Type B pancreatic cell (in vitro differentiated cells): Measurements from ENCODE around the gene CFDP1. TPM values are rescaled to one million over a fixed set of nuclear protein-coding genes. Genes with fewer than 3 reads are reported as not detected.

Experiments used
- DNase-seq: peaks from one replicate; pipeline ENCODE4 v3.0.0; 2021; ENCODE audit warnings: mixed read lengths; ENCODE audit not compliant: unreplicated experiment; ENCODE audit errors: extremely low spot score
- H3K27ac Mint-ChIP-seq: 2 replicates; pipeline ENCODE4 v1.8.0; 2021; ENCODE audit warnings: mild to moderate bottlenecking, mixed read lengths
- H3K27me3 Mint-ChIP-seq: 2 replicates; pipeline ENCODE4 v1.8.0; 2021; ENCODE audit warnings: mixed read lengths
- H3K36me3 Mint-ChIP-seq: 2 replicates; pipeline ENCODE4 v1.8.0; 2021; ENCODE audit warnings: mixed read lengths
- H3K4me1 Mint-ChIP-seq: one replicate; pipeline ENCODE4 v1.8.0; 2021; ENCODE audit warnings: mixed read lengths; ENCODE audit not compliant: unreplicated experiment
- H3K4me3 Mint-ChIP-seq: 2 replicates; pipeline ENCODE4 v1.8.0; 2021; ENCODE audit warnings: mild to moderate bottlenecking, mixed read lengths
- H3K9me3 Mint-ChIP-seq: 2 replicates; pipeline ENCODE4 v1.8.0; 2021; ENCODE audit warnings: mixed read lengths
- total RNA-seq: library from RNA; stranded (reverse); gene quantifications from 2 replicates; pipeline ENCODE4 v1.2.1, GENCODE V29; 2021; ENCODE audit warnings: low replicate concordance
- TF ChIP-seq, protein P1 (sequence below): fragments of 200-600 bp; sonication (generic); conservative IDR thresholded peaks from 2 replicates; pipeline ENCODE4 v1.5.0; 2021; ENCODE audit warnings: antibody characterized with exemption, mild to moderate bottlenecking

CFDP1 gene
- total RNA-seq, 1 donor from 2014 or later: 84.9 TPM

- no peak for DNase-seq
- H3K27ac Mint-ChIP-seq: no peak overlapping the region
These were observed 165.6 kb downstream of the CFDP1 start for GRCh38 chr16:75267631-75268264.

DNA sequence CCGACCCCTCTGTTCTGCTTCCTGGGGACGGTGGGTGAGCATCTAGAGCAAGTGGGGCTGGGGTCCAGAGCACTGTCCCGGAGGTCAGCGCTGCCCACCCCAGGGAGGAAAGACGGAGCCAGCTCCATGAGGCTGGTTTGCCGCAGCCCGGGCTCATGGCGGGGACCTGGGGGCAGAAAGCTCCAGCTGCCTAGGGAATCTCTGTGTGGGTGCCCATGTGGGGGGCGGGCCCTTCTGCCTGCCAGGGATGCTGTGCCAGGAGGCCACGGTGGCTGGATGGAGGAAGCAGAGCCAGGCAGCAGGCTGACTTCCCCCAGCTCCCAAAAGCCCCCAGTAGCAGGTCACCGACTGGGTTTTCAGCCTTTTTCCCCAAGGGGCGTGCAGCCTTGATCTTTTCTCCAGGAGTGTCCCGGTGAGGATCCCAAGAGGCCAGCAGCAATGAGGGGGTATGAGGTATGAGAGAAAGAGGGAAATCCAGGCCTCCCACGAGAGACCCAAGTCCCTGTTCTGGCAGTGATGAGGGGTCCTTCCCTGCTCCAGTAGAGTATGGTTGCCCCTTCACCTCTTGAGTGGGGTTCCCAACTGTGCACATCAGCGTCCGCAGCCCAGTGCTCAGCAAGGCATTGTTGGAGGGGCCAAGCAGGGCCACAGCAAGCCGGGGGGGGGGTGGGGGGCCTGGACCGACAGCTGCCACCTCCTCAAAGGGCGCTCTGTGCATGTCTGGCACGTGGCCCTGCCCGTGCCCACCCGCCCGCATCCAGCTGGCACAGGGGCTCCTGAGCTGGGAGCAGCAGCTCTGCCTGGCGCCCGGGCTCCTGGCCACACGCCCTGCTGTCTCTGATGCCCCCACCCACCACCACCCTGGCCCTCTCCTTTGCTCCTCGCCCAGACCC, 166.3 kb downstream of the CFDP1 start:
- TF ChIP-seq, protein P1, sequence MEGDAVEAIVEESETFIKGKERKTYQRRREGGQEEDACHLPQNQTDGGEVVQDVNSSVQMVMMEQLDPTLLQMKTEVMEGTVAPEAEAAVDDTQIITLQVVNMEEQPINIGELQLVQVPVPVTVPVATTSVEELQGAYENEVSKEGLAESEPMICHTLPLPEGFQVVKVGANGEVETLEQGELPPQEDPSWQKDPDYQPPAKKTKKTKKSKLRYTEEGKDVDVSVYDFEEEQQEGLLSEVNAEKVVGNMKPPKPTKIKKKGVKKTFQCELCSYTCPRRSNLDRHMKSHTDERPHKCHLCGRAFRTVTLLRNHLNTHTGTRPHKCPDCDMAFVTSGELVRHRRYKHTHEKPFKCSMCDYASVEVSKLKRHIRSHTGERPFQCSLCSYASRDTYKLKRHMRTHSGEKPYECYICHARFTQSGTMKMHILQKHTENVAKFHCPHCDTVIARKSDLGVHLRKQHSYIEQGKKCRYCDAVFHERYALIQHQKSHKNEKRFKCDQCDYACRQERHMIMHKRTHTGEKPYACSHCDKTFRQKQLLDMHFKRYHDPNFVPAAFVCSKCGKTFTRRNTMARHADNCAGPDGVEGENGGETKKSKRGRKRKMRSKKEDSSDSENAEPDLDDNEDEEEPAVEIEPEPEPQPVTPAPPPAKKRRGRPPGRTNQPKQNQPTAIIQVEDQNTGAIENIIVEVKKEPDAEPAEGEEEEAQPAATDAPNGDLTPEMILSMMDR: no peak
- DNase-seq: no peak
- H3K36me3 Mint-ChIP-seq: no peaks in the 10 kb centered on the region
- peaks cover 25% of the 10 kb centered on the region for H3K4me1 Mint-ChIP-seq
- no peaks in the 10 kb centered on the region for H3K27me3 Mint-ChIP-seq
- H3K4me3 Mint-ChIP-seq: peak overlapping the region; percentile 91
- no peaks in the 10 kb centered on the region for H3K9me3 Mint-ChIP-seq
- H3K27ac Mint-ChIP-seq: peak overlapping the region; percentile 74

More at GRCh38 chr16:75267631-75268264, 165.6 kb downstream of the CFDP1 start:
- Mint-ChIP-seq H3K36me3 (no peaks in the 10 kb centered on the region), H3K27me3 (no peaks in the 10 kb centered on the region), H3K9me3 (no peaks in the 10 kb centered on the region), H3K4me3 (no peak overlapping the region), H3K4me1 (peaks cover 25% of the 10 kb centered on the region)
- TF ChIP-seq, protein P1: no peak

- TF ChIP-seq, protein P1: no peak
- peak; percentile 91 for DNase-seq
- Mint-ChIP-seq H3K27me3 (no peaks in the 10 kb centered on the region), H3K36me3 (no peaks in the 10 kb centered on the region), H3K27ac (peak overlapping the region; percentile 74), H3K4me1 (peaks cover 24% of the 10 kb centered on the region), H3K4me3 (peak overlapping the region; percentile 91), H3K9me3 (no peaks in the 10 kb centered on the region)
These were observed 167.2 kb downstream of the CFDP1 start for GRCh38 chr16:75265911-75266701.

DNA sequence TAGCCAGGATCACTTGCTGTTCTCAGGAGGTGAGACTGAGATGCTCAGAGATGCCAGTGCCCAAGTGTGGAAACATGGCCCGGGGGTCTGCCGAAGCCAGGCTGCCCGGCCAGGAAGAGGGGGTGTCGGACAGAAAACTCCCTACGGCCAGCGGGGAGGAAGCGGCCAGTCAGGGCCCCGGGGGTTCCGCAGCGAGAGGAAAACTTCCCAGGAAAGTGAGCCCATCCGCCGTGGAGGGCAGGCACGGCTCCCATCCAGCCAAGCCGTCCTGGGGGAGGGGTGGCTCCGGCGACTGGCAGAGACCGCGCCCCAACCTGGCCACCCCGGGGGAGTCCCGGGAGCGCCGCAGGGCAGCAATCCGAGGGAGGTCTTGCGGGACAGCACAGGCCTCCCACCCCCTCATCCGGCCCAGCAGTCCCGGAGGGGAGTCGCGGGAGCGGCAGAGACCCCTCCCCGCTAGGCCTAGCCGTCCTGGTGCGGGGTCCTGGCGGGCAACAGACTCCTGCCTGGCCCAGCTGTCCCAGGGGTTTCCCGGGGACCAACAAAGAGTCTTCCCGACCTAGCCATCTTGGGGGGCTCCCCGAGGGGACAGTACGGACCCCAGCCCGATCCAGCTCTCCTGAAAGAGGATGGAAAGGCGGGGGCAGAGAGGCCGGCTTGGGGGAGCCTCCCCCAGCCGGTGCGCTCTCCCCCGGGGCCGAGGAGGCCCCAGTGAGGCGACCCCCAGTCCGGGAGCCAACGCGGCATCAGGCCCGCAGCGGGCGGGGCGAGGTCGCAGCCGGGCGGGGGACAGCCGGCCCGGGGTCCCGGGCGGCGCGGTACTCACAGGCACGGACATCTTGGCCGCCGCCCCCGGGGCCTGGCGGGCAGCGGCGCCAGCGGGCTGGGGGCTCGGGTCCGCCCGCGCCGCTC, 168.0 kb downstream of the CFDP1 start:
- Mint-ChIP-seq H3K4me1 (peaks cover 30% of the 10 kb centered on the region), H3K27ac (peak overlapping the region; percentile 79), H3K9me3 (no peaks in the 10 kb centered on the region), H3K4me3 (peak overlapping the region; percentile 88), H3K36me3 (no peaks in the 10 kb centered on the region), H3K27me3 (no peaks in the 10 kb centered on the region)
- TF ChIP-seq, protein P1: no peak
- DNase-seq: peak; percentile 73
